OCI-LY7 (cell line): ENCODE data around the gene GGACT.

Experiments used
- CTCF ChIP-seq: fragments of 200-600 bp; sonication (generic); conservative IDR thresholded peaks from 2 replicates; pipeline ENCODE4 v1.5.1; 2014; ENCODE audit warnings: mild to moderate bottlenecking, antibody characterized with exemption, low read length, moderate library complexity, mixed read lengths
- EZH2phosphoT487 ChIP-seq: fragments of 200-600 bp; sonication (generic); IDR thresholded peaks from 2 replicates; pipeline ENCODE4 v1.6.1; 2018; ENCODE audit warnings: low read depth, borderline replicate concordance, mild to moderate bottlenecking, mixed run types, antibody characterized with exemption, low read length, moderate library complexity, mixed read lengths

- TF ChIP-seq CTCF (no peak), EZH2phosphoT487 (no peak)
These were observed 79.6 kb downstream of the GGACT start for GRCh38 chr13:100508996-100509395.
